ENCODE measurements around the gene SESN1. TPM values are rescaled to one million over a fixed set of nuclear protein-coding genes. Genes with fewer than 3 reads are reported as not detected.

SESN1 gene
- total RNA-seq, 1 donor from 2014 or later: 27.3 TPM

- no peak overlapping the region for H2AFZ ChIP-seq (ENCODE audit: low read depth, low read length)
- H3K27ac Mint-ChIP-seq (ENCODE audit: unreplicated experiment): no peak overlapping the region
- H3K4me3 Mint-ChIP-seq (ENCODE audit: unreplicated experiment): no peak overlapping the region
- DNase-seq (ENCODE audit: low read depth) (peak; percentile 35), FAIRE-seq (no peak)
- H3K79me2 ChIP-seq (ENCODE audit: insufficient read depth, low read length): no peaks in the 10 kb centered on the region
- peaks cover 12% of the 10 kb centered on the region for H3K4me1 Mint-ChIP-seq (ENCODE audit: low read depth, unreplicated experiment)
- no peaks in the 10 kb centered on the region for H3K9me3 ChIP-seq (ENCODE audit: insufficient read depth, low read depth, low read length)
- H3K9me3 Mint-ChIP-seq (ENCODE audit: unreplicated experiment): peaks cover 3% of the 10 kb centered on the region
- no peaks in the 10 kb centered on the region for H3K4me1 ChIP-seq (ENCODE audit: insufficient read depth, low read length)
- no peak overlapping the region for H3K4me2 ChIP-seq (ENCODE audit: low read length)
- H3K9ac ChIP-seq (ENCODE audit: low read length): no peak overlapping the region
- peaks cover 3% of the 10 kb centered on the region for H4K20me1 ChIP-seq (ENCODE audit: insufficient read depth, low read length)
- no peaks in the 10 kb centered on the region for H3K36me3 ChIP-seq (ENCODE audit: insufficient read depth, low read length)
- TF ChIP-seq, protein P1, sequence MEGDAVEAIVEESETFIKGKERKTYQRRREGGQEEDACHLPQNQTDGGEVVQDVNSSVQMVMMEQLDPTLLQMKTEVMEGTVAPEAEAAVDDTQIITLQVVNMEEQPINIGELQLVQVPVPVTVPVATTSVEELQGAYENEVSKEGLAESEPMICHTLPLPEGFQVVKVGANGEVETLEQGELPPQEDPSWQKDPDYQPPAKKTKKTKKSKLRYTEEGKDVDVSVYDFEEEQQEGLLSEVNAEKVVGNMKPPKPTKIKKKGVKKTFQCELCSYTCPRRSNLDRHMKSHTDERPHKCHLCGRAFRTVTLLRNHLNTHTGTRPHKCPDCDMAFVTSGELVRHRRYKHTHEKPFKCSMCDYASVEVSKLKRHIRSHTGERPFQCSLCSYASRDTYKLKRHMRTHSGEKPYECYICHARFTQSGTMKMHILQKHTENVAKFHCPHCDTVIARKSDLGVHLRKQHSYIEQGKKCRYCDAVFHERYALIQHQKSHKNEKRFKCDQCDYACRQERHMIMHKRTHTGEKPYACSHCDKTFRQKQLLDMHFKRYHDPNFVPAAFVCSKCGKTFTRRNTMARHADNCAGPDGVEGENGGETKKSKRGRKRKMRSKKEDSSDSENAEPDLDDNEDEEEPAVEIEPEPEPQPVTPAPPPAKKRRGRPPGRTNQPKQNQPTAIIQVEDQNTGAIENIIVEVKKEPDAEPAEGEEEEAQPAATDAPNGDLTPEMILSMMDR (IDR thresholded peaks at IDR 0.05; ENCODE audit: insufficient read depth, low read depth, low read length): no peak
- no peak for TF ChIP-seq EZH2 (IDR thresholded peaks at IDR 0.05; ENCODE audit: insufficient read depth, low read length)
- H3K4me3 ChIP-seq (ENCODE audit: insufficient read depth, low read depth, low read length): no peak overlapping the region
- no peak overlapping the region for H3K27ac ChIP-seq (ENCODE audit: low read depth, low read length)
- no peaks in the 10 kb centered on the region for H3K27me3 ChIP-seq (ENCODE audit: insufficient read depth, low read length)
- no peaks in the 10 kb centered on the region for H3K27me3 Mint-ChIP-seq (ENCODE audit: low read depth, unreplicated experiment)
- no peaks in the 10 kb centered on the region for H3K36me3 Mint-ChIP-seq (ENCODE audit: low read depth, unreplicated experiment)
Observed at GRCh38 chr6:109075934-109076333, 18.7 kb downstream of the SESN1 start.

- FAIRE-seq (no peak), DNase-seq (ENCODE audit: low read depth) (no peak)
- TF ChIP-seq, protein P1 (IDR thresholded peaks at IDR 0.05; ENCODE audit: insufficient read depth, low read depth, low read length): no peak
- no peak for TF ChIP-seq EZH2 (IDR thresholded peaks at IDR 0.05; ENCODE audit: insufficient read depth, low read length)
- Histone ChIP-seq H2AFZ (ENCODE audit: low read depth, low read length) (no peak overlapping the region), H3K9ac (ENCODE audit: low read length) (no peak overlapping the region), H3K4me1 (ENCODE audit: insufficient read depth, low read length) (no peaks in the 10 kb centered on the region), H4K20me1 (ENCODE audit: insufficient read depth, low read length) (peaks cover 3% of the 10 kb centered on the region), H3K36me3 (ENCODE audit: insufficient read depth, low read length) (no peaks in the 10 kb centered on the region), H3K4me2 (ENCODE audit: low read length) (no peak overlapping the region), H3K27ac (ENCODE audit: low read depth, low read length) (no peak overlapping the region), H3K9me3 (ENCODE audit: insufficient read depth, low read depth, low read length) (no peaks in the 10 kb centered on the region), H3K4me3 (ENCODE audit: insufficient read depth, low read depth, low read length) (no peak overlapping the region), H3K79me2 (ENCODE audit: insufficient read depth, low read length) (no peaks in the 10 kb centered on the region), H3K27me3 (ENCODE audit: insufficient read depth, low read length) (no peaks in the 10 kb centered on the region)
- Mint-ChIP-seq H3K27me3 (ENCODE audit: low read depth, unreplicated experiment) (no peaks in the 10 kb centered on the region), H3K4me3 (ENCODE audit: unreplicated experiment) (no peak overlapping the region), H3K27ac (ENCODE audit: unreplicated experiment) (no peak overlapping the region), H3K36me3 (ENCODE audit: low read depth, unreplicated experiment) (no peaks in the 10 kb centered on the region), H3K9me3 (ENCODE audit: unreplicated experiment) (peaks cover 3% of the 10 kb centered on the region), H3K4me1 (ENCODE audit: low read depth, unreplicated experiment) (peaks cover 7% of the 10 kb centered on the region)
Observed at GRCh38 chr6:109074133-109074415, 20.6 kb downstream of the SESN1 start.

GRCh38 chr6:109073344-109074132, 21.1 kb downstream of the SESN1 start:
- no peak overlapping the region for H3K4me3 Mint-ChIP-seq (ENCODE audit: unreplicated experiment)

More at GRCh38 chr6:109073344-109074132, 21.1 kb downstream of the SESN1 start:
- no peaks in the 10 kb centered on the region for H3K4me1 ChIP-seq (ENCODE audit: insufficient read depth, low read length)
- H3K4me1 Mint-ChIP-seq (ENCODE audit: low read depth, unreplicated experiment): peaks cover 7% of the 10 kb centered on the region
- no peak overlapping the region for H3K4me2 ChIP-seq (ENCODE audit: low read length)
- H2AFZ ChIP-seq (ENCODE audit: low read depth, low read length): no peak overlapping the region
- no peak overlapping the region for H3K27ac ChIP-seq (ENCODE audit: low read depth, low read length)
- H3K27me3 Mint-ChIP-seq (ENCODE audit: low read depth, unreplicated experiment): no peaks in the 10 kb centered on the region
- no peak overlapping the region for H3K4me3 ChIP-seq (ENCODE audit: insufficient read depth, low read depth, low read length)
- no peak for TF ChIP-seq EZH2 (IDR thresholded peaks at IDR 0.05; ENCODE audit: insufficient read depth, low read length)
- TF ChIP-seq, protein P1 (IDR thresholded peaks at IDR 0.05; ENCODE audit: insufficient read depth, low read depth, low read length): peak; percentile 73
- no peak for FAIRE-seq
- peaks cover 3% of the 10 kb centered on the region for H3K9me3 Mint-ChIP-seq (ENCODE audit: unreplicated experiment)
- H3K79me2 ChIP-seq (ENCODE audit: insufficient read depth, low read length): no peaks in the 10 kb centered on the region
- H3K36me3 ChIP-seq (ENCODE audit: insufficient read depth, low read length): no peaks in the 10 kb centered on the region
- no peaks in the 10 kb centered on the region for H3K36me3 Mint-ChIP-seq (ENCODE audit: low read depth, unreplicated experiment)
- peaks cover 3% of the 10 kb centered on the region for H4K20me1 ChIP-seq (ENCODE audit: insufficient read depth, low read length)
- H3K27me3 ChIP-seq (ENCODE audit: insufficient read depth, low read length): no peaks in the 10 kb centered on the region
- no peak overlapping the region for H3K27ac Mint-ChIP-seq (ENCODE audit: unreplicated experiment)
- no peaks in the 10 kb centered on the region for H3K9me3 ChIP-seq (ENCODE audit: insufficient read depth, low read depth, low read length)
- DNase-seq (ENCODE audit: low read depth): peak; percentile 37
- no peak overlapping the region for H3K9ac ChIP-seq (ENCODE audit: low read length)

Data from astrocyte (in vitro differentiated cells and primary cell).